Lower leg skin (tissue), 3 donors: ENCODE results near the gene PPP1R12B.
"Not testable (repeated sequence)": the region's sequence is repeated elsewhere in the genome, so short reads cannot be mapped to it uniquely, and the experiment has no call there.

Source experiments
- CTCF ChIP-seq, 3 donors: fragments of 450-650 bp; IDR thresholded peaks; one replicate each; pipeline ENCODE4 v1.5.1; 2016; ENCODE audit warnings: antibody characterized with exemption in 3 of 3, mild to moderate bottlenecking in 3 of 3, moderate library complexity in 2 of 3
- POLR2A ChIP-seq, 2 donors: fragments of 450-650 bp; IDR thresholded peaks; one replicate each; pipeline ENCODE4 v1.6.1; 2016 to 2017; ENCODE audit warnings: antibody characterized with exemption in 2 of 2, mild to moderate bottlenecking in 1 of 2, moderate library complexity in 1 of 2

DNA sequence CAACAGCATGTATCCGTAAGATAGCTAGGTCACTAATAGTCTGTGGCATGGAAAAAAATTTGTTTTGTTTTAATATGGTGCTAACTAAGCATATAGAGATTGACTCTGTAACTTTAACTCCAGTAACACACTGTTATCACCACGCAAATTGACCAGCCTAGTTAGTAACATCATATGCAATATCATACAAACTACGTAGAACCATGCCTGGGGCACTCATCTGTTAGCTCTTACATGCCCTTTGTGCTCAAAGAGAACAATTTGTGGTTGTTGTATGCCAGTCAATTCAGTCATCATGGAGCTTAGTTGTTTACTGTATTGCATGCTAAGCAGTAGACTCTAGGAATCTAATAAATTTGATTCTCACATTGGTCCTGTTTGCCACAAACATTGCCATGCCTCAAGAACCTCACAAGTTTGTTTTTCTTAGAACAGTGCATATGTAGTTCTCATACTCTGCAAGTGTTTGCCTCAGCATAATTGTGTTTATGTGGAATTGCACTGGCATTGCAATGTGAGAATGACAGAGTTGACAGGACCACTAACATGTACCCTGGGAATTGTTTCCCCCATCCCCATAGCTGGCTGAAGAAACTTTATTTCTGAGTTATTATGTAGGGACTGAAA lies 179.7 kb downstream of the PPP1R12B start:
- not testable (repeated sequence) for TF ChIP-seq CTCF, POLR2A (IDR thresholded peaks at IDR 0.05)
